NCI-H526 (cell line): ENCODE measurements around the gene CLMP.

Source experiments
- DNase-seq, 2 experiments: peaks; one replicate each; lab custom pipeline; 2025; lab: John Stamatoyannopoulos, UW

CLMP gene

GRCh38 chr11:123055191-123055901, 139.7 kb downstream of the CLMP start:
- DNase-seq = peak; percentile 62 to 77

- peak; percentile 80 to 97 for DNase-seq
These were observed 140.6 kb downstream of the CLMP start for GRCh38 chr11:123054301-123055065.

- no peak for DNase-seq
These were observed 141.9 kb downstream of the CLMP start for GRCh38 chr11:123052901-123053721.

- no peak for DNase-seq
These were observed 143.4 kb downstream of the CLMP start for GRCh38 chr11:123051634-123052033.

- no peak for DNase-seq
These were observed 143.9 kb downstream of the CLMP start for GRCh38 chr11:123051146-123051545.

- no peak for DNase-seq
These were observed 147.1 kb downstream of the CLMP start for GRCh38 chr11:123047947-123048293.

GRCh38 chr11:123047266-123047946, 147.6 kb downstream of the CLMP start:
- DNase-seq = no peak

- DNase-seq = no peak
These were observed 148.4 kb downstream of the CLMP start for GRCh38 chr11:123046473-123047259.

GRCh38 chr11:123045101-123045500, 149.9 kb downstream of the CLMP start:
- DNase-seq = no peak

GRCh38 chr11:123041185-123041584, 153.9 kb downstream of the CLMP start:
- no peak for DNase-seq

GRCh38 chr11:123040111-123040432, 155.0 kb downstream of the CLMP start:
- no peak for DNase-seq

GRCh38 chr11:123035831-123036230, 159.2 kb downstream of the CLMP start:
- DNase-seq = no peak

GRCh38 chr11:123034597-123034996, 160.5 kb downstream of the CLMP start:
- DNase-seq = no peak

- DNase-seq = peak in 1 of 2 experiments; percentile 73
These were observed 161.2 kb downstream of the CLMP start for GRCh38 chr11:123033895-123034294.

- DNase-seq = no peak
These were observed 164.5 kb downstream of the CLMP start for GRCh38 chr11:123030517-123030916.

GRCh38 chr11:123020968-123021367, 174.1 kb downstream of the CLMP start:
- DNase-seq = peak; percentile 57 to 91
